ENCODE data around the gene RAB22A.
"Not testable (repeated sequence)": the region's sequence is repeated elsewhere in the genome, so short reads cannot be mapped to it uniquely, and the experiment has no call there.

Gene RAB22A

GRCh38 chr20:58389968-58390658 lies 80.6 kb downstream of the RAB22A start:
- no peak for DNase-seq

GRCh38 chr20:58390659-58391035 lies 81.1 kb downstream of the RAB22A start:
- no peak for DNase-seq

GRCh38 chr20:58392286-58392685 lies 82.8 kb downstream of the RAB22A start:
- DNase-seq: no peak

- no peak for DNase-seq
Observed at GRCh38 chr20:58393299-58393698, 83.8 kb downstream of the RAB22A start.

- no peak for DNase-seq
Observed at GRCh38 chr20:58394801-58395200, 85.3 kb downstream of the RAB22A start.

- no peak for DNase-seq
Observed at GRCh38 chr20:58395604-58396003, 86.1 kb downstream of the RAB22A start.

- DNase-seq: no peak
Observed at GRCh38 chr20:58397429-58397828, 87.9 kb downstream of the RAB22A start.

- no peak for DNase-seq
Observed at GRCh38 chr20:58398254-58398653, 88.7 kb downstream of the RAB22A start.

- DNase-seq: no peak
Observed at GRCh38 chr20:58399926-58400325, 90.4 kb downstream of the RAB22A start.

- no peak for DNase-seq
Observed at GRCh38 chr20:58401162-58401561, 91.6 kb downstream of the RAB22A start.

- no peak for DNase-seq
Observed at GRCh38 chr20:58402305-58402704, 92.8 kb downstream of the RAB22A start.

GRCh38 chr20:58402827-58403226 lies 93.3 kb downstream of the RAB22A start:
- no peak for DNase-seq

GRCh38 chr20:58403272-58403671 lies 93.8 kb downstream of the RAB22A start:
- no peak for DNase-seq

- no peak for DNase-seq
Observed at GRCh38 chr20:58405504-58406291, 96.2 kb downstream of the RAB22A start.

- no peak for DNase-seq
Observed at GRCh38 chr20:58406422-58407001, 97.0 kb downstream of the RAB22A start.

- DNase-seq: no peak
Observed at GRCh38 chr20:58407201-58407873, 97.8 kb downstream of the RAB22A start.

- no peak for DNase-seq
Observed at GRCh38 chr20:58407966-58408557, 98.5 kb downstream of the RAB22A start.

- DNase-seq: no peak
Observed at GRCh38 chr20:58408603-58409246, 99.2 kb downstream of the RAB22A start.

GRCh38 chr20:58414216-58414615 lies 104.7 kb downstream of the RAB22A start:
- DNase-seq: not testable (repeated sequence)

GRCh38 chr20:58414786-58415185 lies 105.3 kb downstream of the RAB22A start:
- DNase-seq: not testable (repeated sequence)

- no peak for DNase-seq
Observed at GRCh38 chr20:58416057-58416456, 106.5 kb downstream of the RAB22A start.

GRCh38 chr20:58416835-58417234 lies 107.3 kb downstream of the RAB22A start:
- no peak for DNase-seq

Measured in NCI-H446 treated with DMSO at 0.1 percent for 48 hours (cell line).